Epithelial cell of esophagus (primary cell): ENCODE results near the gene NAA25.

Source experiments
- DNase-seq: peaks from one replicate; pipeline ENCODE4 v3.0.0; 2010; ENCODE audit warnings: low read depth
- H3K4me3 ChIP-seq: 2 replicates; pipeline ENCODE4 v1.5.1; 2011; ENCODE audit warnings: mild to moderate bottlenecking, low read length, control low read depth
- TF ChIP-seq, protein P1 (sequence below): IDR thresholded peaks from 2 replicates; pipeline ENCODE4 v1.5.1; 2011; ENCODE audit warnings: low read depth, mild to moderate bottlenecking, low read length, control low read depth, inconsistent platforms; ENCODE audit not compliant: insufficient read depth; ENCODE audit errors: missing control alignments

Gene NAA25

GRCh38 chr12:112091563-112091962, 17.0 kb downstream of the NAA25 start:
- no peak overlapping the region for H3K4me3 ChIP-seq
- TF ChIP-seq, protein P1, sequence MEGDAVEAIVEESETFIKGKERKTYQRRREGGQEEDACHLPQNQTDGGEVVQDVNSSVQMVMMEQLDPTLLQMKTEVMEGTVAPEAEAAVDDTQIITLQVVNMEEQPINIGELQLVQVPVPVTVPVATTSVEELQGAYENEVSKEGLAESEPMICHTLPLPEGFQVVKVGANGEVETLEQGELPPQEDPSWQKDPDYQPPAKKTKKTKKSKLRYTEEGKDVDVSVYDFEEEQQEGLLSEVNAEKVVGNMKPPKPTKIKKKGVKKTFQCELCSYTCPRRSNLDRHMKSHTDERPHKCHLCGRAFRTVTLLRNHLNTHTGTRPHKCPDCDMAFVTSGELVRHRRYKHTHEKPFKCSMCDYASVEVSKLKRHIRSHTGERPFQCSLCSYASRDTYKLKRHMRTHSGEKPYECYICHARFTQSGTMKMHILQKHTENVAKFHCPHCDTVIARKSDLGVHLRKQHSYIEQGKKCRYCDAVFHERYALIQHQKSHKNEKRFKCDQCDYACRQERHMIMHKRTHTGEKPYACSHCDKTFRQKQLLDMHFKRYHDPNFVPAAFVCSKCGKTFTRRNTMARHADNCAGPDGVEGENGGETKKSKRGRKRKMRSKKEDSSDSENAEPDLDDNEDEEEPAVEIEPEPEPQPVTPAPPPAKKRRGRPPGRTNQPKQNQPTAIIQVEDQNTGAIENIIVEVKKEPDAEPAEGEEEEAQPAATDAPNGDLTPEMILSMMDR: no peak
- DNase-seq: no peak

DNA sequence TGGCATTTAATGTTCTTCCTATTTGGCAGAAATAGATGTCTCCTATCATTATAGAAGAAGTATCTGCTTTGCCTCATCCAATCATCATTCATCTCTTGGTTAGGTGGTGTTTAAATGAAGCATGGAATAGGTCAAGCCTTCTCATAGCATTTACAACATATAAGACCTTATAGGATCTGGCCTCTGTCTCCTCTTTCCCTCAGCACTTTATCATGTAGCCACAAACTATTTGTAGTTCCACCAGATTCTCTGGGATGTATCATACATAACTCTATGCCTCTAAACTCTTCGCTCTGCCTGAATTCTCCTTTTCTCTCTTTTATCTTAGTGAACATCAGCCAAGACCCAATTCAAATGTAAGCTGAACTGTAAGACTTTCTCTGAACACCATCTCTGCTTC, 20.7 kb downstream of the NAA25 start:
- no peak overlapping the region for H3K4me3 ChIP-seq
- TF ChIP-seq, protein P1: no peak
- no peak for DNase-seq

- no peak for DNase-seq
- TF ChIP-seq, protein P1: no peak
- H3K4me3 ChIP-seq: no peak overlapping the region
These were observed 21.3 kb downstream of the NAA25 start for GRCh38 chr12:112087055-112087850.

DNA sequence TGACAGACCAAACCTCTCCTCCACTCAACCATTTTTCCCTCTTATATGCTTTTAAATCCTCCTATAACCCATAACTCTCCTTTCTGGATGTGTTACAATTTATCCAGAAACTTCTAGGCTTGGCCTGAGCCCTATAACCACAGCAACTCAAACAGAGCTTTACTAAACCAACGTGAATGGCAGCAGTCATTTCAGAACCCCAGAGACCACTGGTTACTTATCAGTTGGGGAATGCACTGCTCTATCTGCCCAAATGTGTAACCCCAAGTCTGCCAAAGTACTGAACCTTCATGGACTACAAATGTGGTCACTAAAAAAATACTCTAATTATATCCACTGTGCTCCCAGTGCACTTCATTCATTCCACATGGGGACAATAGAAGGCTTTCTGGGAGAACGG, 42.0 kb downstream of the NAA25 start:
- no peak for DNase-seq
- no peak overlapping the region for H3K4me3 ChIP-seq
- TF ChIP-seq, protein P1: no peak

- TF ChIP-seq, protein P1: no peak
- DNase-seq: no peak
These were observed 45.3 kb downstream of the NAA25 start for GRCh38 chr12:112063273-112063672.

GRCh38 chr12:112061137-112061536, 47.4 kb downstream of the NAA25 start:
- TF ChIP-seq, protein P1: no peak
- no peak for DNase-seq

More at GRCh38 chr12:112063273-112063672, 45.3 kb downstream of the NAA25 start:
- no peak overlapping the region for H3K4me3 ChIP-seq

DNA sequence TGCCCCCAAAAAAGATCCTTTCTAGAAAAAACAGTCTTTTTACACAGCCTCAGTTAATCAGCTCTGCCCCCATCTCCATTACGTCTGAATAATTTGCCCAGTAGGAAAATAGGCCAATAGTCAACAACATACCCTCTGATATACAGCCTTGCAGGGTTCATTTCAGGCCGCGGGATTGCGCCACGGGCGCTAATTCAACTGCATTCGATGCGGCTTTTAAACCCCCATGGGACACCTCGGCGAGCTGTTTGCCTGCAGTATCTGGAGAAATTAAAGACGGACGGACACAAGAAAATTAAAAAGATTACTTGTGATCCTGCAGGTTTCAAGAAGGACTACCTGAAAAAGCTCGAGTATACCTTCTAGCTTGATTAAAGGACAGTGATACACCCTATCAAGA, 59.2 kb downstream of the NAA25 start:
- no peak overlapping the region for H3K4me3 ChIP-seq
- TF ChIP-seq, protein P1: no peak
- DNase-seq: no peak

More at GRCh38 chr12:112061137-112061536, 47.4 kb downstream of the NAA25 start:
- no peak overlapping the region for H3K4me3 ChIP-seq
